NCI-H2196 (cell line): ENCODE measurements around the gene NPHP1.
A peak's percentile ranks its signal among the peaks of the same experiment; 100 is the strongest.
"Not testable (repeated sequence)": the region's sequence is repeated elsewhere in the genome, so short reads cannot be mapped to it uniquely, and the experiment has no call there.

ENCODE experiments used
- DNase-seq: peaks from one replicate; lab custom pipeline; 2025; ENCODE audit not compliant: unreplicated experiment; lab: John Stamatoyannopoulos, UW

Gene NPHP1

GRCh38 chr2:110198016-110198415 lies 6.8 kb downstream of the NPHP1 start:
- no peak for DNase-seq

- no peak for DNase-seq
Observed at GRCh38 chr2:110197452-110197851, 7.4 kb downstream of the NPHP1 start.

- DNase-seq: not testable (repeated sequence)
Observed at GRCh38 chr2:110190169-110190568, 14.6 kb downstream of the NPHP1 start.

- DNase-seq: no peak
Observed at GRCh38 chr2:110182449-110182848, 22.4 kb downstream of the NPHP1 start.

- DNase-seq: no peak
Observed at GRCh38 chr2:110180036-110180435, 24.8 kb downstream of the NPHP1 start.

- no peak for DNase-seq
Observed at GRCh38 chr2:110173523-110173922, 31.3 kb downstream of the NPHP1 start.

- no peak for DNase-seq
Observed at GRCh38 chr2:110172506-110172905, 32.3 kb downstream of the NPHP1 start.

GRCh38 chr2:110170102-110170501 lies 34.7 kb downstream of the NPHP1 start:
- DNase-seq: no peak

GRCh38 chr2:110167326-110168000 lies 37.4 kb downstream of the NPHP1 start:
- DNase-seq: no peak

- DNase-seq: no peak
Observed at GRCh38 chr2:110166266-110166665, 38.5 kb downstream of the NPHP1 start.

GRCh38 chr2:110157153-110157793 lies 47.5 kb downstream of the NPHP1 start:
- DNase-seq: peak; percentile 68

GRCh38 chr2:110154828-110155227 lies 50.0 kb downstream of the NPHP1 start:
- not testable (repeated sequence) for DNase-seq

- not testable (repeated sequence) for DNase-seq
Observed at GRCh38 chr2:110154188-110154587, 50.6 kb downstream of the NPHP1 start.

GRCh38 chr2:110153416-110153815 lies 51.4 kb downstream of the NPHP1 start:
- no peak for DNase-seq

GRCh38 chr2:110152943-110153342 lies 51.9 kb downstream of the NPHP1 start:
- DNase-seq: no peak

GRCh38 chr2:110149330-110150220 lies 55.2 kb downstream of the NPHP1 start:
- no peak for DNase-seq

GRCh38 chr2:110146945-110147332 lies 57.9 kb downstream of the NPHP1 start:
- DNase-seq: no peak

GRCh38 chr2:110146183-110146944 lies 58.4 kb downstream of the NPHP1 start:
- no peak for DNase-seq

GRCh38 chr2:110143982-110144381 lies 60.8 kb downstream of the NPHP1 start:
- no peak for DNase-seq

GRCh38 chr2:110140401-110140800 lies 64.4 kb downstream of the NPHP1 start:
- no peak for DNase-seq

- DNase-seq: no peak
Observed at GRCh38 chr2:110134025-110134424, 70.8 kb downstream of the NPHP1 start.
